WTC11 (cell line): Measurements from ENCODE around the gene BTBD8. TPM values are rescaled to one million over a fixed set of nuclear protein-coding genes. Genes with fewer than 3 reads are reported as not detected.

Experiments
- ATAC-seq: fragments of 200-7000 bp; cut with Tn5 transposase; 2 replicates; pipeline ENCODE4 v1.10.0; 2021; ENCODE audit warnings: mild to moderate bottlenecking, moderate library complexity
- CTCF ChIA-PET: fragments of 300-600 bp; sonication (Branson Sonifier 250); formaldehyde crosslinking; loops from one replicate; lab custom pipeline; 2021; ENCODE audit warnings: antibody characterized with exemption; lab: Charles Lee
- POLR2A ChIA-PET: fragments of 350-600 bp; sonication (Branson Sonifier 250); formaldehyde crosslinking; loops from one replicate; lab custom pipeline; 2021; ENCODE audit warnings: antibody characterized with exemption; lab: Charles Lee
- DNase-seq: peaks from one replicate; pipeline ENCODE4 v3.0.0; 2021; ENCODE audit warnings: low spot score
- H3K27ac Mint-ChIP-seq: 2 replicates; pipeline ENCODE4 v1.8.0; 2021; ENCODE audit warnings: mixed read lengths
- H3K27me3 Mint-ChIP-seq: 2 replicates; pipeline ENCODE4 v1.8.0; 2021; ENCODE audit warnings: low read depth, mild to moderate bottlenecking, moderate library complexity, mixed read lengths
- H3K36me3 Mint-ChIP-seq: 2 replicates; pipeline ENCODE4 v1.8.0; 2021; ENCODE audit warnings: mixed read lengths
- H3K4me1 Mint-ChIP-seq: 2 replicates; pipeline ENCODE4 v1.8.0; 2022; ENCODE audit warnings: mixed read lengths
- H3K4me3 Mint-ChIP-seq: 2 replicates; pipeline ENCODE4 v1.8.0; 2021; ENCODE audit warnings: mild to moderate bottlenecking, moderate library complexity, mixed read lengths
- H3K9me3 Mint-ChIP-seq: 2 replicates; pipeline ENCODE4 v1.8.0; 2021; ENCODE audit warnings: mixed read lengths
- ELF4 ChIP-seq: sonication (generic); formaldehyde crosslinking; IDR thresholded peaks from 2 replicates; pipeline ENCODE4 v1.8.1; 2022; ENCODE audit warnings: low read depth, mild to moderate bottlenecking, moderate library complexity, missing genetic modification reagents
- FOXP1 ChIP-seq: sonication (generic); formaldehyde crosslinking; IDR thresholded peaks from 2 replicates; pipeline ENCODE4 v1.8.0; 2022; ENCODE audit warnings: missing genetic modification reagents, mild to moderate bottlenecking, moderate library complexity, borderline replicate concordance
- JUN ChIP-seq: sonication (generic); formaldehyde crosslinking; IDR thresholded peaks from 2 replicates; pipeline ENCODE4 v1.8.0; 2023; ENCODE audit warnings: mild to moderate bottlenecking, missing genetic modification reagents
- MLX ChIP-seq: sonication (generic); formaldehyde crosslinking; IDR thresholded peaks from 2 replicates; pipeline ENCODE4 v1.8.1; 2023; ENCODE audit warnings: mild to moderate bottlenecking, missing genetic modification reagents, moderate library complexity
- NFATC4 ChIP-seq: fragments of 250-450 bp; sonication (Bioruptor Pico); IDR thresholded peaks from 2 replicates; pipeline ENCODE4 v1.9.0; 2021; ENCODE audit warnings: mild to moderate bottlenecking
- NFYB ChIP-seq: sonication (generic); formaldehyde crosslinking; conservative IDR thresholded peaks from 2 replicates; pipeline ENCODE4 v1.8.0; 2022; ENCODE audit warnings: low read depth, missing genetic modification reagents
- NR1H2 ChIP-seq: sonication (generic); formaldehyde crosslinking; IDR thresholded peaks from 2 replicates; pipeline ENCODE4 v1.9.0; 2021; ENCODE audit warnings: mild to moderate bottlenecking, moderate library complexity, missing genetic modification reagents
- OVOL2 ChIP-seq: fragments of 250-450 bp; sonication (Bioruptor Pico); IDR thresholded peaks from 2 replicates; pipeline ENCODE4 v1.9.0; 2021; ENCODE audit warnings: mild to moderate bottlenecking, borderline replicate concordance
- PRRX2 ChIP-seq: fragments of 250-450 bp; sonication (Bioruptor Pico); IDR thresholded peaks from 2 replicates; pipeline ENCODE4 v1.8.0; 2021; ENCODE audit warnings: mild to moderate bottlenecking
- RELA ChIP-seq: sonication (generic); formaldehyde crosslinking; IDR thresholded peaks from 2 replicates; pipeline ENCODE4 v1.8.1; 2022; ENCODE audit warnings: missing genetic modification reagents, mild to moderate bottlenecking, borderline replicate concordance
- SMAD4 ChIP-seq: sonication (generic); formaldehyde crosslinking; IDR thresholded peaks from 2 replicates; pipeline ENCODE4 v1.8.0; 2022; ENCODE audit warnings: mild to moderate bottlenecking, missing genetic modification reagents
- SOX15 ChIP-seq: fragments of 250-450 bp; sonication (Bioruptor Pico); IDR thresholded peaks from 2 replicates; pipeline ENCODE4 v1.9.0; 2021; ENCODE audit warnings: mild to moderate bottlenecking
- SP1 ChIP-seq: sonication (generic); formaldehyde crosslinking; conservative IDR thresholded peaks from 2 replicates; pipeline ENCODE4 v1.8.1; 2022; ENCODE audit warnings: missing genetic modification reagents
- ZNF121 ChIP-seq: sonication (generic); formaldehyde crosslinking; IDR thresholded peaks from 2 replicates; pipeline ENCODE4 v1.8.0; 2023; ENCODE audit warnings: missing genetic modification reagents
- ZNF281 ChIP-seq: sonication (generic); formaldehyde crosslinking; IDR thresholded peaks from 2 replicates; pipeline ENCODE4 v1.8.0; 2023; ENCODE audit warnings: mild to moderate bottlenecking, missing genetic modification reagents
- ZNF396 ChIP-seq: fragments of 250-450 bp; sonication (Bioruptor Pico); IDR thresholded peaks from 2 replicates; pipeline ENCODE4 v1.8.0; 2021; ENCODE audit warnings: mild to moderate bottlenecking, moderate library complexity, borderline replicate concordance
- total RNA-seq: library from RNA; stranded (reverse); gene quantifications from 3 replicates; pipeline ENCODE4 v1.2.3, GENCODE V29; 2021
- TF ChIP-seq, protein P1 (sequence below): sonication (generic); formaldehyde crosslinking; IDR thresholded peaks from 2 replicates; pipeline ENCODE4 v1.8.1; 2023; ENCODE audit warnings: mild to moderate bottlenecking, moderate library complexity, missing genetic modification reagents
- TF ChIP-seq, protein P2 (sequence below): sonication (generic); formaldehyde crosslinking; IDR thresholded peaks from 2 replicates; pipeline ENCODE4 v1.8.0; 2022; ENCODE audit warnings: mild to moderate bottlenecking, missing genetic modification reagents
- TF ChIP-seq, protein P3 (sequence below): fragments of 250-450 bp; sonication (Bioruptor Pico); IDR thresholded peaks from 2 replicates; pipeline ENCODE4 v1.9.0; 2021; ENCODE audit warnings: mild to moderate bottlenecking, borderline replicate concordance
- TF ChIP-seq, protein P4 (sequence below): sonication (generic); formaldehyde crosslinking; IDR thresholded peaks from 2 replicates; pipeline ENCODE4 v1.8.1; 2023; ENCODE audit warnings: mild to moderate bottlenecking, missing genetic modification reagents, moderate library complexity
- TF ChIP-seq, protein P5 (sequence below): fragments of 250-450 bp; sonication (Bioruptor Pico); IDR thresholded peaks from 2 replicates; pipeline ENCODE4 v2.1.2; 2022; ENCODE audit warnings: mild to moderate bottlenecking, moderate library complexity

Gene BTBD8
- total RNA-seq, 1 experiment from 2014 or later, result 3.7 TPM

GRCh38 chr1:92184632-92185031 lies 104.5 kb downstream of the BTBD8 start (continued):
- TF ChIP-seq, protein P1, sequence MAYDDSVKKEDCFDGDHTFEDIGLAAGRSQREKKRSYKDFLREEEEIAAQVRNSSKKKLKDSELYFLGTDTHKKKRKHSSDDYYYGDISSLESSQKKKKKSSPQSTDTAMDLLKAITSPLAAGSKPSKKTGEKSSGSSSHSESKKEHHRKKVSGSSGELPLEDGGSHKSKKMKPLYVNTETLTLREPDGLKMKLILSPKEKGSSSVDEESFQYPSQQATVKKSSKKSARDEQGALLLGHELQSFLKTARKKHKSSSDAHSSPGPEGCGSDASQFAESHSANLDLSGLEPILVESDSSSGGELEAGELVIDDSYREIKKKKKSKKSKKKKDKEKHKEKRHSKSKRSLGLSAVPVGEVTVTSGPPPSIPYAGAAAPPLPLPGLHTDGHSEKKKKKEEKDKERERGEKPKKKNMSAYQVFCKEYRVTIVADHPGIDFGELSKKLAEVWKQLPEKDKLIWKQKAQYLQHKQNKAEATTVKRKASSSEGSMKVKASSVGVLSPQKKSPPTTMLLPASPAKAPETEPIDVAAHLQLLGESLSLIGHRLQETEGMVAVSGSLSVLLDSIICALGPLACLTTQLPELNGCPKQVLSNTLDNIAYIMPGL (CRISPR knock-in tag), result no peak
- no peak for TF ChIP-seq NFATC4 (CRISPR knock-in tag)

GRCh38 chr1:92186081-92186480 lies 105.9 kb downstream of the BTBD8 start:
- ChIA-PET CTCF (no interaction called here), POLR2A (interaction anchor here (0.6 kb wide), 1 partner anchor 52 kb away, joined by 3 read pairs; no protein-coding TSS in a partner anchor)
- Mint-ChIP-seq H3K27me3 (no peaks in the 10 kb centered on the region), H3K36me3 (no peaks in the 10 kb centered on the region), H3K4me3 (no peak overlapping the region), H3K27ac (peak overlapping the region; percentile 51; the same call in 1 of the 2 replicates), H3K9me3 (no peaks in the 10 kb centered on the region), H3K4me1 (peaks cover 28% of the 10 kb centered on the region)
- DNase-seq (no peak), ATAC-seq (no peak)
- TF ChIP-seq, protein P2, sequence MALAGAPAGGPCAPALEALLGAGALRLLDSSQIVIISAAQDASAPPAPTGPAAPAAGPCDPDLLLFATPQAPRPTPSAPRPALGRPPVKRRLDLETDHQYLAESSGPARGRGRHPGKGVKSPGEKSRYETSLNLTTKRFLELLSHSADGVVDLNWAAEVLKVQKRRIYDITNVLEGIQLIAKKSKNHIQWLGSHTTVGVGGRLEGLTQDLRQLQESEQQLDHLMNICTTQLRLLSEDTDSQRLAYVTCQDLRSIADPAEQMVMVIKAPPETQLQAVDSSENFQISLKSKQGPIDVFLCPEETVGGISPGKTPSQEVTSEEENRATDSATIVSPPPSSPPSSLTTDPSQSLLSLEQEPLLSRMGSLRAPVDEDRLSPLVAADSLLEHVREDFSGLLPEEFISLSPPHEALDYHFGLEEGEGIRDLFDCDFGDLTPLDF (CRISPR knock-in tag), result no peak
- TF ChIP-seq ZNF121, result no peak
- no peak for TF ChIP-seq PRRX2 (CRISPR knock-in tag)
- TF ChIP-seq ZNF281 (CRISPR knock-in tag), result no peak
- TF ChIP-seq, protein P3, sequence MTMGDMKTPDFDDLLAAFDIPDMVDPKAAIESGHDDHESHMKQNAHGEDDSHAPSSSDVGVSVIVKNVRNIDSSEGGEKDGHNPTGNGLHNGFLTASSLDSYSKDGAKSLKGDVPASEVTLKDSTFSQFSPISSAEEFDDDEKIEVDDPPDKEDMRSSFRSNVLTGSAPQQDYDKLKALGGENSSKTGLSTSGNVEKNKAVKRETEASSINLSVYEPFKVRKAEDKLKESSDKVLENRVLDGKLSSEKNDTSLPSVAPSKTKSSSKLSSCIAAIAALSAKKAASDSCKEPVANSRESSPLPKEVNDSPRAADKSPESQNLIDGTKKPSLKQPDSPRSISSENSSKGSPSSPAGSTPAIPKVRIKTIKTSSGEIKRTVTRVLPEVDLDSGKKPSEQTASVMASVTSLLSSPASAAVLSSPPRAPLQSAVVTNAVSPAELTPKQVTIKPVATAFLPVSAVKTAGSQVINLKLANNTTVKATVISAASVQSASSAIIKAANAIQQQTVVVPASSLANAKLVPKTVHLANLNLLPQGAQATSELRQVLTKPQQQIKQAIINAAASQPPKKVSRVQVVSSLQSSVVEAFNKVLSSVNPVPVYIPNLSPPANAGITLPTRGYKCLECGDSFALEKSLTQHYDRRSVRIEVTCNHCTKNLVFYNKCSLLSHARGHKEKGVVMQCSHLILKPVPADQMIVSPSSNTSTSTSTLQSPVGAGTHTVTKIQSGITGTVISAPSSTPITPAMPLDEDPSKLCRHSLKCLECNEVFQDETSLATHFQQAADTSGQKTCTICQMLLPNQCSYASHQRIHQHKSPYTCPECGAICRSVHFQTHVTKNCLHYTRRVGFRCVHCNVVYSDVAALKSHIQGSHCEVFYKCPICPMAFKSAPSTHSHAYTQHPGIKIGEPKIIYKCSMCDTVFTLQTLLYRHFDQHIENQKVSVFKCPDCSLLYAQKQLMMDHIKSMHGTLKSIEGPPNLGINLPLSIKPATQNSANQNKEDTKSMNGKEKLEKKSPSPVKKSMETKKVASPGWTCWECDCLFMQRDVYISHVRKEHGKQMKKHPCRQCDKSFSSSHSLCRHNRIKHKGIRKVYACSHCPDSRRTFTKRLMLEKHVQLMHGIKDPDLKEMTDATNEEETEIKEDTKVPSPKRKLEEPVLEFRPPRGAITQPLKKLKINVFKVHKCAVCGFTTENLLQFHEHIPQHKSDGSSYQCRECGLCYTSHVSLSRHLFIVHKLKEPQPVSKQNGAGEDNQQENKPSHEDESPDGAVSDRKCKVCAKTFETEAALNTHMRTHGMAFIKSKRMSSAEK, result no peak
- TF ChIP-seq MLX (CRISPR knock-in tag), result no peak
- TF ChIP-seq NR1H2, result no peak
- no peak for TF ChIP-seq RELA (CRISPR knock-in tag)
- no peak for TF ChIP-seq SP1 (CRISPR knock-in tag)
- TF ChIP-seq, protein P4, sequence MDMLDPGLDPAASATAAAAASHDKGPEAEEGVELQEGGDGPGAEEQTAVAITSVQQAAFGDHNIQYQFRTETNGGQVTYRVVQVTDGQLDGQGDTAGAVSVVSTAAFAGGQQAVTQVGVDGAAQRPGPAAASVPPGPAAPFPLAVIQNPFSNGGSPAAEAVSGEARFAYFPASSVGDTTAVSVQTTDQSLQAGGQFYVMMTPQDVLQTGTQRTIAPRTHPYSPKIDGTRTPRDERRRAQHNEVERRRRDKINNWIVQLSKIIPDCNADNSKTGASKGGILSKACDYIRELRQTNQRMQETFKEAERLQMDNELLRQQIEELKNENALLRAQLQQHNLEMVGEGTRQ (CRISPR knock-in tag), result no peak
- TF ChIP-seq OVOL2 (CRISPR knock-in tag), result no peak
- TF ChIP-seq, protein P5, sequence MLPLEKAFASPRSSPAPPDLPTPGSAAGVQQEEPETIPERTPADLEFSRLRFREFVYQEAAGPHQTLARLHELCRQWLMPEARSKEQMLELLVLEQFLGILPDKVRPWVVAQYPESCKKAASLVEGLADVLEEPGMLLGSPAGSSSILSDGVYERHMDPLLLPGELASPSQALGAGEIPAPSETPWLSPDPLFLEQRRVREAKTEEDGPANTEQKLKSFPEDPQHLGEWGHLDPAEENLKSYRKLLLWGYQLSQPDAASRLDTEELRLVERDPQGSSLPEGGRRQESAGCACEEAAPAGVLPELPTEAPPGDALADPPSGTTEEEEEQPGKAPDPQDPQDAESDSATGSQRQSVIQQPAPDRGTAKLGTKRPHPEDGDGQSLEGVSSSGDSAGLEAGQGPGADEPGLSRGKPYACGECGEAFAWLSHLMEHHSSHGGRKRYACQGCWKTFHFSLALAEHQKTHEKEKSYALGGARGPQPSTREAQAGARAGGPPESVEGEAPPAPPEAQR (CRISPR knock-in tag), result no peak
- TF ChIP-seq JUN (CRISPR knock-in tag), result no peak
- no peak for TF ChIP-seq ELF4 (CRISPR knock-in tag)
- TF ChIP-seq SMAD4 (CRISPR knock-in tag), result no peak
- TF ChIP-seq NFYB (CRISPR knock-in tag), result no peak
- no peak for TF ChIP-seq ZNF396
- no peak for TF ChIP-seq FOXP1 (CRISPR knock-in tag)
- no peak for TF ChIP-seq SOX15 (CRISPR knock-in tag)
